Fibroblast of villous mesenchyme (primary cell): ENCODE results near the gene NRXN3. TPM values are rescaled to one million over a fixed set of nuclear protein-coding genes. Genes with fewer than 3 reads are reported as not detected.

Experiments used
- DNase-seq: peaks from one replicate; pipeline ENCODE4 v3.0.0-alpha.2; 2010; ENCODE audit warnings: low read depth
- H3K4me3 ChIP-seq: 2 replicates; pipeline ENCODE4 v1.5.1; 2011; ENCODE audit warnings: low read depth, mild to moderate bottlenecking, low read length
- total RNA-seq: library from RNA; depleted of rRNA; stranded (reverse); fragments of >200 nt; gene quantifications from 2 replicates; pipeline ENCODE4 v1.2.3, GENCODE V29; 2012
- TF ChIP-seq, protein P1 (sequence below): IDR thresholded peaks from 2 replicates; pipeline ENCODE4 v1.5.1; 2012; ENCODE audit warnings: low read depth, mild to moderate bottlenecking, low read length; ENCODE audit not compliant: insufficient read depth

The NRXN3 gene
- total RNA-seq, 1 donor, result 7.3 TPM

GRCh38 chr14:79036441-79036840 is 866.3 kb downstream of the NRXN3 start:
- TF ChIP-seq, protein P1, sequence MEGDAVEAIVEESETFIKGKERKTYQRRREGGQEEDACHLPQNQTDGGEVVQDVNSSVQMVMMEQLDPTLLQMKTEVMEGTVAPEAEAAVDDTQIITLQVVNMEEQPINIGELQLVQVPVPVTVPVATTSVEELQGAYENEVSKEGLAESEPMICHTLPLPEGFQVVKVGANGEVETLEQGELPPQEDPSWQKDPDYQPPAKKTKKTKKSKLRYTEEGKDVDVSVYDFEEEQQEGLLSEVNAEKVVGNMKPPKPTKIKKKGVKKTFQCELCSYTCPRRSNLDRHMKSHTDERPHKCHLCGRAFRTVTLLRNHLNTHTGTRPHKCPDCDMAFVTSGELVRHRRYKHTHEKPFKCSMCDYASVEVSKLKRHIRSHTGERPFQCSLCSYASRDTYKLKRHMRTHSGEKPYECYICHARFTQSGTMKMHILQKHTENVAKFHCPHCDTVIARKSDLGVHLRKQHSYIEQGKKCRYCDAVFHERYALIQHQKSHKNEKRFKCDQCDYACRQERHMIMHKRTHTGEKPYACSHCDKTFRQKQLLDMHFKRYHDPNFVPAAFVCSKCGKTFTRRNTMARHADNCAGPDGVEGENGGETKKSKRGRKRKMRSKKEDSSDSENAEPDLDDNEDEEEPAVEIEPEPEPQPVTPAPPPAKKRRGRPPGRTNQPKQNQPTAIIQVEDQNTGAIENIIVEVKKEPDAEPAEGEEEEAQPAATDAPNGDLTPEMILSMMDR, result no peak
- DNase-seq, result peak; percentile 87
- no peak overlapping the region for H3K4me3 ChIP-seq

- no peak overlapping the region for H3K4me3 ChIP-seq
- DNase-seq, result no peak
- TF ChIP-seq, protein P1, result no peak
Observed at GRCh38 chr14:79037106-79037505, 866.9 kb downstream of the NRXN3 start.

DNA sequence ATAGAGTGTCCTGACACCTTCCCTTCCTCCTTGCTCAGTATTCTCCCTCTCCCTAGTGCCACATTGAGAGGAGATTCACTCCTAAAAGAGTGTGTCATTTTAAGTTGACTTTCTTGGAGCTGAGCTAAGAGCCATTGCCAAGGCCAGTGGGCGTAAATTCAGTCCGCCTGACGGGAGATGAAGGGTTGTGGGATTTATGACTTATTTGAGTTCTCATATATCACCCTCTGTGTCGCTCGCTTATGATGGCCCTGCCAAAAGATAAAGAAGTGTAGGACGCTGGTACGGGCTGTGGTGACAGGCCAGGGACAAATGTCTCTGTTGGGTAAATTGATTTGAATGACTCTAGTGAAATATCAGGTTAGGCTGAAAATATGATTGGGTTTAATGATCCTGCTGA is 867.4 kb downstream of the NRXN3 start:
- no peak overlapping the region for H3K4me3 ChIP-seq
- TF ChIP-seq, protein P1, result no peak
- no peak for DNase-seq

GRCh38 chr14:79040790-79041189 is 870.6 kb downstream of the NRXN3 start:
- TF ChIP-seq, protein P1, result no peak
- H3K4me3 ChIP-seq, result no peak overlapping the region
- no peak for DNase-seq

GRCh38 chr14:79043194-79043889 is 873.2 kb downstream of the NRXN3 start:
- no peak for DNase-seq
- TF ChIP-seq, protein P1, result no peak
- no peak overlapping the region for H3K4me3 ChIP-seq

- DNase-seq, result peak; percentile 87
- TF ChIP-seq, protein P1, result no peak
- H3K4me3 ChIP-seq, result no peak overlapping the region
Observed at GRCh38 chr14:79044894-79045624, 874.9 kb downstream of the NRXN3 start.
